ENCODE results near the gene KHK. TPM values are rescaled to one million over a fixed set of nuclear protein-coding genes. Genes with fewer than 3 reads are reported as not detected.

The KHK gene
- total and polyA plus RNA-seq, 9 of the 15 experiments (the other 6 are each of a cell fraction or from before 2014, with no cell fraction given), result 1.5 to 10.7 (median 5.2) TPM

DNA sequence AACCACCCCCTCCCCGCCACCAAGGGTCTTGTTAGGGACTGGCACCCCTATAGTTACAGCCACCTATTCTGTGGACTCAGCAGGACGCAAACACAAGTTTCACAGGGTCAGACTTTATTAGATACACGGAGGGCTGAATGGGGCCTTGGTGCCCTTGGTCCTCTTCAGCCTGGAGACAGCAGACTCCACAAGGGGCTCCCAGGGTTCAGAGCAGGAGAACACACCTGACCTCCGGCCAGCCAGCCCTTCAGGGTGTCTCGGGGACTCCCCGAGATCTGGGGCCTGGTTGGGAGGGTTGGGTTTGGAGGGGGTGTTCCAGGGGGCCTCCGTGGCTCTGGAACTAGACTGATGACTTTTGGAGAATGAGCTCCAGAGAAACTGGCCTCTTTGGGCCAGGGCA, 50.2 kb downstream of the KHK start:
- POLR2A ChIA-PET, result no interaction called here

More for the DNA sequence above, 50.2 kb downstream of the KHK start:
- CTCF ChIA-PET (ENCODE audit: low intra/inter-chr PET ratio), result no interaction called here
- peaks cover 21% of the 10 kb centered on the region for H3K79me2 ChIP-seq (ENCODE audit: control insufficient read depth, insufficient read depth, low read length)
- TF ChIP-seq, protein P1, sequence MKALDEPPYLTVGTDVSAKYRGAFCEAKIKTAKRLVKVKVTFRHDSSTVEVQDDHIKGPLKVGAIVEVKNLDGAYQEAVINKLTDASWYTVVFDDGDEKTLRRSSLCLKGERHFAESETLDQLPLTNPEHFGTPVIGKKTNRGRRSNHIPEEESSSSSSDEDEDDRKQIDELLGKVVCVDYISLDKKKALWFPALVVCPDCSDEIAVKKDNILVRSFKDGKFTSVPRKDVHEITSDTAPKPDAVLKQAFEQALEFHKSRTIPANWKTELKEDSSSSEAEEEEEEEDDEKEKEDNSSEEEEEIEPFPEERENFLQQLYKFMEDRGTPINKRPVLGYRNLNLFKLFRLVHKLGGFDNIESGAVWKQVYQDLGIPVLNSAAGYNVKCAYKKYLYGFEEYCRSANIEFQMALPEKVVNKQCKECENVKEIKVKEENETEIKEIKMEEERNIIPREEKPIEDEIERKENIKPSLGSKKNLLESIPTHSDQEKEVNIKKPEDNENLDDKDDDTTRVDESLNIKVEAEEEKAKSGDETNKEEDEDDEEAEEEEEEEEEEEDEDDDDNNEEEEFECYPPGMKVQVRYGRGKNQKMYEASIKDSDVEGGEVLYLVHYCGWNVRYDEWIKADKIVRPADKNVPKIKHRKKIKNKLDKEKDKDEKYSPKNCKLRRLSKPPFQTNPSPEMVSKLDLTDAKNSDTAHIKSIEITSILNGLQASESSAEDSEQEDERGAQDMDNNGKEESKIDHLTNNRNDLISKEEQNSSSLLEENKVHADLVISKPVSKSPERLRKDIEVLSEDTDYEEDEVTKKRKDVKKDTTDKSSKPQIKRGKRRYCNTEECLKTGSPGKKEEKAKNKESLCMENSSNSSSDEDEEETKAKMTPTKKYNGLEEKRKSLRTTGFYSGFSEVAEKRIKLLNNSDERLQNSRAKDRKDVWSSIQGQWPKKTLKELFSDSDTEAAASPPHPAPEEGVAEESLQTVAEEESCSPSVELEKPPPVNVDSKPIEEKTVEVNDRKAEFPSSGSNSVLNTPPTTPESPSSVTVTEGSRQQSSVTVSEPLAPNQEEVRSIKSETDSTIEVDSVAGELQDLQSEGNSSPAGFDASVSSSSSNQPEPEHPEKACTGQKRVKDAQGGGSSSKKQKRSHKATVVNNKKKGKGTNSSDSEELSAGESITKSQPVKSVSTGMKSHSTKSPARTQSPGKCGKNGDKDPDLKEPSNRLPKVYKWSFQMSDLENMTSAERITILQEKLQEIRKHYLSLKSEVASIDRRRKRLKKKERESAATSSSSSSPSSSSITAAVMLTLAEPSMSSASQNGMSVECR (CRISPR knock-in tag; IDR thresholded peaks at IDR 0.05), result no peak
- TF ChIP-seq STAT5B (CRISPR knock-in tag; IDR thresholded peaks at IDR 0.05) (no peak), ZNF696 (CRISPR knock-in tag; conservative IDR thresholded peaks at IDR 0.05) (no peak), ZNF134 (CRISPR knock-in tag; conservative IDR thresholded peaks at IDR 0.05) (no peak), ARNT (IDR thresholded peaks at IDR 0.05) (no peak), NELFE (IDR thresholded peaks at IDR 0.05; ENCODE audit: insufficient read depth, insufficient read length) (no peak), GABPA (tag; conservative IDR thresholded peaks at IDR 0.05; ENCODE audit: low read depth) (no peak), ZFP30 (CRISPR knock-in tag; IDR thresholded peaks at IDR 0.05; ENCODE audit: borderline replicate concordance) (no peak), BRCA1 (IDR thresholded peaks at IDR 0.05) (no peak), BRCA1 (CRISPR knock-in tag; IDR thresholded peaks at IDR 0.05) (no peak), HDGF (IDR thresholded peaks at IDR 0.05) (no peak)
- TF ChIP-seq, protein P2, sequence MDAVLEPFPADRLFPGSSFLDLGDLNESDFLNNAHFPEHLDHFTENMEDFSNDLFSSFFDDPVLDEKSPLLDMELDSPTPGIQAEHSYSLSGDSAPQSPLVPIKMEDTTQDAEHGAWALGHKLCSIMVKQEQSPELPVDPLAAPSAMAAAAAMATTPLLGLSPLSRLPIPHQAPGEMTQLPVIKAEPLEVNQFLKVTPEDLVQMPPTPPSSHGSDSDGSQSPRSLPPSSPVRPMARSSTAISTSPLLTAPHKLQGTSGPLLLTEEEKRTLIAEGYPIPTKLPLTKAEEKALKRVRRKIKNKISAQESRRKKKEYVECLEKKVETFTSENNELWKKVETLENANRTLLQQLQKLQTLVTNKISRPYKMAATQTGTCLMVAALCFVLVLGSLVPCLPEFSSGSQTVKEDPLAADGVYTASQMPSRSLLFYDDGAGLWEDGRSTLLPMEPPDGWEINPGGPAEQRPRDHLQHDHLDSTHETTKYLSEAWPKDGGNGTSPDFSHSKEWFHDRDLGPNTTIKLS (IDR thresholded peaks at IDR 0.05; ENCODE audit: borderline replicate concordance, low read depth), result no peak
- TF ChIP-seq, protein P3, sequence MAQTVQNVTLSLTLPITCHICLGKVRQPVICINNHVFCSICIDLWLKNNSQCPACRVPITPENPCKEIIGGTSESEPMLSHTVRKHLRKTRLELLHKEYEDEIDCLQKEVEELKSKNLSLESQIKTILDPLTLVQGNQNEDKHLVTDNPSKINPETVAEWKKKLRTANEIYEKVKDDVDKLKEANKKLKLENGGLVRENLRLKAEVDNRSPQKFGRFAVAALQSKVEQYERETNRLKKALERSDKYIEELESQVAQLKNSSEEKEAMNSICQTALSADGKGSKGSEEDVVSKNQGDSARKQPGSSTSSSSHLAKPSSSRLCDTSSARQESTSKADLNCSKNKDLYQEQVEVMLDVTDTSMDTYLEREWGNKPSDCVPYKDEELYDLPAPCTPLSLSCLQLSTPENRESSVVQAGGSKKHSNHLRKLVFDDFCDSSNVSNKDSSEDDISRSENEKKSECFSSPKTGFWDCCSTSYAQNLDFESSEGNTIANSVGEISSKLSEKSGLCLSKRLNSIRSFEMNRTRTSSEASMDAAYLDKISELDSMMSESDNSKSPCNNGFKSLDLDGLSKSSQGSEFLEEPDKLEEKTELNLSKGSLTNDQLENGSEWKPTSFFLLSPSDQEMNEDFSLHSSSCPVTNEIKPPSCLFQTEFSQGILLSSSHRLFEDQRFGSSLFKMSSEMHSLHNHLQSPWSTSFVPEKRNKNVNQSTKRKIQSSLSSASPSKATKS (CRISPR knock-in tag; IDR thresholded peaks at IDR 0.05), result no peak
- TF ChIP-seq, protein P4, sequence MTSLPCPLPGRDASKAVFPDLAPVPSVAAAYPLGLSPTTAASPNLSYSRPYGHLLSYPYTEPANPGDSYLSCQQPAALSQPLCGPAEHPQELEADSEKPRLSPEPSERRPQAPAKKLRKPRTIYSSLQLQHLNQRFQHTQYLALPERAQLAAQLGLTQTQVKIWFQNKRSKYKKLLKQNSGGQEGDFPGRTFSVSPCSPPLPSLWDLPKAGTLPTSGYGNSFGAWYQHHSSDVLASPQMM (CRISPR knock-in tag; IDR thresholded peaks at IDR 0.05), result no peak
- H3K36me3 ChIP-seq (ENCODE audit: control insufficient read depth, insufficient read depth, low read length), result peaks cover 18% of the 10 kb centered on the region; the same call in 2 of the 3 replicates
- H3K27ac ChIP-seq (ENCODE audit: extremely low read depth, low read depth, low read length), result no peak overlapping the region
- H3K4me1 ChIP-seq (replicated peaks in 1 of 2; ENCODE audit: control insufficient read depth in 2 of 2, insufficient read depth in 2 of 2, low read length in 2 of 2), result peaks cover 15 to 32% of the 10 kb centered on the region in 2 experiments; a peak in 4 of 5 replicates
- no peaks in the 10 kb centered on the region for H3K27me3 ChIP-seq (ENCODE audit: control insufficient read depth in 2 of 2, insufficient read depth in 2 of 2, low read length in 2 of 2)
- FAIRE-seq (no peak), DNase-seq (ENCODE audit: extremely low read depth in 1 of 4, low spot score in 3 of 4) (no peak), ATAC-seq (no peak)
- H3K4me2 ChIP-seq (ENCODE audit: insufficient read depth, low read length), result no peak overlapping the region
- WGBS (ENCODE audit: insufficient coverage, low coverage, missing lambda C conversion rate), result 63% methylated on average over 6 of the region's 7 CpGs
- H4K20me1 ChIP-seq (replicated peaks; ENCODE audit: control insufficient read depth, insufficient read depth, low read length), result no peaks in the 10 kb centered on the region; the same call in 1 of the 2 replicates
- BruUV-seq (replicated peaks), result no TSS peak
- no peak overlapping the region for H3K4me3 ChIP-seq
- peaks cover 5% of the 10 kb centered on the region for H3K9me1 ChIP-seq (ENCODE audit: control insufficient read depth, insufficient read depth, low read length)
- intact Hi-C loops (cut with micrococcal nuclease) (no loop called here), in situ Hi-C loops (cut with MboI) (no loop called here)
- H3K9me3 ChIP-seq (replicated peaks; ENCODE audit: control insufficient read depth, insufficient read depth, low read depth, low read length), result no peaks in the 10 kb centered on the region; the same call in 1 of the 2 replicates
- peak overlapping the region in 1 of 2 experiments; percentile 62; a peak in 1 of 4 replicates for H3K9ac ChIP-seq (ENCODE audit: insufficient read depth in 1 of 2, low read depth in 2 of 2, low read length in 2 of 2)
- H2AFZ ChIP-seq (ENCODE audit: low read depth, low read length), result no peak overlapping the region
